Endothelial cell of umbilical vein (primary cell): ENCODE results near the gene CRKL. TPM values are rescaled to one million over a fixed set of nuclear protein-coding genes. Genes with fewer than 3 reads are reported as not detected.

ENCODE experiments used
- BruUV-seq: library from RNA; stranded (reverse); fragments of 400-500 nt; replicated peaks from 2 replicates; lab custom pipeline; 2021; lab: Mats Ljungman, UMichigan
- CTCF ChIA-PET: fragments of 300-600, 350-600 bp; sonication (Branson Sonifier 250); formaldehyde crosslinking; loops from one replicate; lab custom pipeline; 2021; ENCODE audit warnings: antibody characterized with exemption, inconsistent platforms; lab: Charles Lee
- POLR2A ChIA-PET: fragments of 300-600, 350-600 bp; sonication (Branson Sonifier 250); formaldehyde crosslinking; loops from one replicate; lab custom pipeline; 2021; ENCODE audit warnings: antibody characterized with exemption, inconsistent platforms; lab: Charles Lee
- DNase-seq: peaks from one replicate; pipeline ENCODE4 v3.0.0-alpha.2; 2011; ENCODE audit warnings: low read depth, low spot score
- FAIRE-seq: peaks from 2 replicates; lab custom pipeline; 2011; peaks lifted over from hg19 to GRCh38; lab: Jason Lieb, UNC
- H2AFZ ChIP-seq: 2 replicates; pipeline ENCODE4 v1.6.0; 2012; ENCODE audit warnings: low read depth, low read length, control low read depth, inconsistent platforms
- H3K27ac ChIP-seq: 2 replicates; pipeline ENCODE4 v1.5.1; 2011; ENCODE audit warnings: low read depth, mild to moderate bottlenecking, control low read depth, low read length, moderate library complexity; ENCODE audit not compliant: insufficient read depth
- H3K27me3 ChIP-seq, 2 experiments: 2 replicates each; pipeline versions ENCODE4 v1.6.0 to v1.6.1; 2011; ENCODE audit warnings: low read length in 2 of 2, mixed read lengths in 1 of 2; ENCODE audit not compliant: control insufficient read depth in 2 of 2, insufficient read depth in 2 of 2
- H3K36me3 ChIP-seq, 2 experiments: 2 replicates in 1 of 2; 3 replicates in 1 of 2; pipeline ENCODE4 v1.5.1; 2011; ENCODE audit warnings: low read length in 2 of 2, mild to moderate bottlenecking in 1 of 2, moderate library complexity in 1 of 2; ENCODE audit not compliant: control insufficient read depth in 2 of 2, insufficient read depth in 2 of 2; ENCODE audit errors: extremely low read depth in 1 of 2
- H3K4me1 ChIP-seq: 3 replicates; pipeline ENCODE4 v1.5.1; 2011; ENCODE audit warnings: mild to moderate bottlenecking, low read length; ENCODE audit not compliant: control insufficient read depth, insufficient read depth; ENCODE audit errors: extremely low read depth
- H3K4me2 ChIP-seq: 2 replicates; pipeline ENCODE4 v1.6.1; 2011; ENCODE audit warnings: low read length, control low read depth, mixed read lengths; ENCODE audit not compliant: insufficient read depth
- H3K4me3 ChIP-seq, 3 experiments: fragments of 200-600 bp in 1 of 3; sonication (generic), shearing (Covaris generic) in 1 of 3; replicated peaks in 1 of 3; 2 replicates each; pipeline ENCODE4 v1.5.1; 2011 to 2016; ENCODE audit warnings: control low read depth in 3 of 3, low read length in 3 of 3, mild to moderate bottlenecking in 2 of 3, inconsistent platforms in 1 of 3, low read depth in 1 of 3, moderate library complexity in 1 of 3; ENCODE audit not compliant: insufficient read depth in 1 of 3
- H3K79me2 ChIP-seq: 2 replicates; pipeline ENCODE4 v1.6.0; 2012; ENCODE audit warnings: low read length, inconsistent platforms; ENCODE audit not compliant: control insufficient read depth, insufficient read depth
- H3K9ac ChIP-seq: replicated peaks from 2 replicates; pipeline ENCODE3; 2011; ENCODE audit warnings: low read length, control low read depth; ENCODE audit not compliant: insufficient read depth; ENCODE audit errors: extremely low read depth
- H3K9me1 ChIP-seq: replicated peaks from 3 replicates; pipeline ENCODE4 v1.6.0; 2011; ENCODE audit warnings: mild to moderate bottlenecking, low read length; ENCODE audit not compliant: control insufficient read depth, insufficient read depth; ENCODE audit errors: extremely low read depth
- H3K9me3 ChIP-seq: replicated peaks from 2 replicates; pipeline ENCODE4 v1.5.1; 2012; ENCODE audit warnings: low read length, inconsistent platforms; ENCODE audit not compliant: control insufficient read depth, insufficient read depth
- H4K20me1 ChIP-seq: replicated peaks from 2 replicates; pipeline ENCODE3; 2011; ENCODE audit warnings: mild to moderate bottlenecking, low read length; ENCODE audit not compliant: control insufficient read depth, insufficient read depth; ENCODE audit errors: extremely low read depth
- CTCF ChIP-seq, 2 donors: IDR thresholded peaks; 1 replicate in 1 of 2; 2 replicates in 1 of 2; pipeline ENCODE4 v1.5.1; 2011; ENCODE audit warnings: low read length in 2 of 2, mild to moderate bottlenecking in 2 of 2, moderate library complexity in 2 of 2, control low read depth in 1 of 2, inconsistent platforms in 1 of 2, low read depth in 1 of 2; ENCODE audit not compliant: insufficient read depth in 1 of 2; ENCODE audit errors: extremely low read depth in 1 of 2
- EZH2 ChIP-seq: IDR thresholded peaks from 2 replicates; pipeline ENCODE4 v1.6.1; 2012; ENCODE audit warnings: borderline replicate concordance, low read depth, mild to moderate bottlenecking, moderate library complexity, low read length, inconsistent platforms; ENCODE audit not compliant: severe bottlenecking
- FOS ChIP-seq: IDR thresholded peaks from 2 replicates; pipeline ENCODE4 v1.6.1; 2011; ENCODE audit warnings: mild to moderate bottlenecking, low read length, moderate library complexity, borderline replicate concordance; ENCODE audit not compliant: insufficient read depth
- GATA2 ChIP-seq: IDR thresholded peaks from 2 replicates; pipeline ENCODE4 v1.7.0; 2011; ENCODE audit warnings: low read depth, mild to moderate bottlenecking, moderate library complexity, mixed read lengths, low read length; ENCODE audit not compliant: insufficient read length, insufficient read depth
- JUN ChIP-seq: IDR thresholded peaks from 2 replicates; pipeline ENCODE4 v1.6.1; 2011; ENCODE audit warnings: borderline replicate concordance, low read depth; ENCODE audit not compliant: insufficient read length, insufficient read depth
- MAX ChIP-seq: IDR thresholded peaks from 2 replicates; pipeline ENCODE4 v1.6.1; 2011; ENCODE audit not compliant: insufficient read depth, insufficient read length
- MYC ChIP-seq: IDR thresholded peaks from one replicate; pipeline ENCODE4 v1.6.1; 2011; ENCODE audit warnings: mild to moderate bottlenecking, low read depth, low read length
- POLR2A ChIP-seq: IDR thresholded peaks from 2 replicates; pipeline ENCODE4 v1.6.1; 2012; ENCODE audit warnings: low read depth, mild to moderate bottlenecking, control low read depth, low read length
- POLR2AphosphoS5 ChIP-seq: IDR thresholded peaks from 2 replicates; pipeline ENCODE4 v1.6.1; 2012; ENCODE audit warnings: low read depth, mild to moderate bottlenecking, control low read depth, low read length, moderate library complexity; ENCODE audit not compliant: insufficient read depth
- dilution Hi-C: fragments of 300-500 bp; cut with MboI; formaldehyde crosslinking; loops from one replicate; pipeline ENCODE4 v1.15.0; 2019; ENCODE audit warnings: low sequenced_read_pairs; ENCODE audit not compliant: extremely low pct_ligation_motif_present
- intact Hi-C: fragments of 100-400 bp; cut with micrococcal nuclease; formaldehyde crosslinking; loops from one replicate; pipeline ENCODE4 v1.10.0; 2022
- polyA plus RNA-seq, 4 experiments: library from polyadenylated mRNA; depleted of rRNA in 3 of 4; stranded (reverse) in 3 of 4; unstranded in 1 of 4; fragments of >200 nt; gene quantifications; 2 replicates each; pipeline versions ENCODE4 v1.2.1 to v1.2.3, GENCODE V29; 2011 to 2012; ENCODE audit warnings: missing spikeins in 1 of 4
- total RNA-seq: library from RNA; stranded (reverse); gene quantifications from 2 replicates; pipeline ENCODE4 v1.2.3, GENCODE V29; 2021

The CRKL gene
- total and polyA plus RNA-seq, 2 donors (not counting 3 experiments of a cell fraction or from before 2014, with no cell fraction given) = 18.0 to 50.6 TPM

GRCh38 chr22:20986365-20986764 lies 69.2 kb downstream of the CRKL start:
- intact Hi-C loops = no loop called here
- DNase-seq (no peak), FAIRE-seq (no peak)
- Histone ChIP-seq H3K27me3 (no peaks in the 10 kb centered on the region), H3K9ac (no peak overlapping the region), H2AFZ (no peak overlapping the region), H3K36me3 (peaks cover 3 to 22% of the 10 kb centered on the region in 2 experiments), H3K9me1 (no peaks in the 10 kb centered on the region), H3K4me2 (no peak overlapping the region), H3K9me3 (no peaks in the 10 kb centered on the region), H3K4me1 (peaks cover 8% of the 10 kb centered on the region), H3K79me2 (peaks cover 17% of the 10 kb centered on the region), H3K27ac (no peak overlapping the region), H4K20me1 (no peaks in the 10 kb centered on the region), H3K4me3 (no peak overlapping the region)
- BruUV-seq = no TSS peak
- dilution Hi-C loops = no loop called here
- ChIA-PET CTCF (no interaction called here), POLR2A (no interaction called here)
- TF ChIP-seq GATA2 = no peak
- TF ChIP-seq POLR2AphosphoS5 = no peak
- TF ChIP-seq MYC = no peak
- no peak for TF ChIP-seq POLR2A
- TF ChIP-seq JUN = no peak
- no peak for TF ChIP-seq EZH2
- TF ChIP-seq CTCF (IDR thresholded peaks at IDR 0.05; ENCODE audit: extremely low read depth in 1 of 2, insufficient read depth in 1 of 2, low read depth in 1 of 2, low read length in 2 of 2) = no peak
- TF ChIP-seq FOS = no peak
- no peak for TF ChIP-seq MAX
